GM12873 (cell line): ENCODE measurements around the gene PEX14.

Experiments used
- CTCF ChIP-seq: IDR thresholded peaks from 2 replicates; pipeline ENCODE4 v1.5.1; 2012; ENCODE audit warnings: low read depth, mild to moderate bottlenecking, moderate library complexity, low read length, control low read depth; ENCODE audit not compliant: insufficient read depth; ENCODE audit errors: missing control alignments

PEX14 gene

GRCh38 chr1:10672343-10673050 is 197.7 kb downstream of the PEX14 start:
- TF ChIP-seq CTCF, result no peak

- no peak for TF ChIP-seq CTCF
Observed at GRCh38 chr1:10673109-10673711, 198.5 kb downstream of the PEX14 start.

- no peak for TF ChIP-seq CTCF
Observed at GRCh38 chr1:10674222-10674621, 199.5 kb downstream of the PEX14 start.

GRCh38 chr1:10674700-10675609 is 200.2 kb downstream of the PEX14 start:
- TF ChIP-seq CTCF, result no peak

- no peak for TF ChIP-seq CTCF
Observed at GRCh38 chr1:10675813-10676212, 201.1 kb downstream of the PEX14 start.

- TF ChIP-seq CTCF, result no peak
Observed at GRCh38 chr1:10676963-10677362, 202.2 kb downstream of the PEX14 start.
